SK-N-SH (cell line): ENCODE data around the gene ODF2L. TPM values are rescaled to one million over a fixed set of nuclear protein-coding genes. Genes with fewer than 3 reads are reported as not detected.

Experiments
- CTCF ChIA-PET: fragments of 300-600, 350-600 bp; formaldehyde crosslinking; extraction: SDS; loops from one replicate; lab custom pipeline; 2021; lab: Yijun Ruan, JAX
- POLR2A ChIA-PET: fragments of 350-600 bp; sonication (Branson Sonifier 250); formaldehyde crosslinking; extraction: SDS; loops from one replicate; lab custom pipeline; 2020; ENCODE audit warnings: antibody characterized with exemption, inconsistent platforms; lab: Yijun Ruan, JAX
- DNase-seq: peaks from one replicate; pipeline ENCODE4 v3.0.0; 2012
- H2AFZ ChIP-seq: fragments of 200-600 bp; sonication (generic); 2 replicates; pipeline ENCODE4 v1.8.1; 2016; ENCODE audit warnings: antibody characterized with exemption, mild to moderate bottlenecking, low read depth
- H3F3A ChIP-seq: fragments of 200-600 bp; sonication (generic); replicated peaks from 2 replicates; pipeline ENCODE3; 2016; ENCODE audit warnings: antibody characterized with exemption, mild to moderate bottlenecking; ENCODE audit not compliant: insufficient read depth
- H3K27ac ChIP-seq, 2 experiments: fragments of 200-500 bp in 1 of 2; fragments of 200-600 bp in 1 of 2; sonication (Bioruptor generic) in 1 of 2; sonication (generic), shearing (Covaris generic) in 1 of 2; 2 replicates each; pipeline versions ENCODE4 v1.5.1 to v1.6.1; 2014 to 2016; ENCODE audit warnings: low read depth in 2 of 2, inconsistent platforms in 1 of 2, low read length in 1 of 2, mild to moderate bottlenecking in 1 of 2, mixed read lengths in 1 of 2
- H3K27me3 ChIP-seq: fragments of 200-600 bp; sonication (generic), shearing (Covaris generic); 2 replicates; pipeline ENCODE4 v1.6.1; 2016; ENCODE audit warnings: mixed run types; ENCODE audit not compliant: insufficient read depth
- H3K36me3 ChIP-seq, 2 experiments: fragments of 200-500 bp in 1 of 2; fragments of 200-600 bp in 1 of 2; sonication (Bioruptor generic) in 1 of 2; sonication (generic) in 1 of 2; replicated peaks in 1 of 2; 2 replicates each; pipeline versions ENCODE3 to v1.5.1; 2014 to 2016; ENCODE audit warnings: low read length in 1 of 2, mild to moderate bottlenecking in 1 of 2; ENCODE audit not compliant: insufficient read depth in 2 of 2, control insufficient read depth in 1 of 2
- H3K4me1 ChIP-seq, 2 experiments: fragments of 200-500 bp in 1 of 2; fragments of 200-600 bp in 1 of 2; sonication (Bioruptor generic) in 1 of 2; sonication (generic), shearing (Covaris generic) in 1 of 2; 2 replicates each; pipeline versions ENCODE4 v1.5.1 to v1.6.1; 2014 to 2016; ENCODE audit warnings: low read depth in 1 of 2, low read length in 1 of 2, mixed run types in 1 of 2; ENCODE audit not compliant: insufficient read depth in 2 of 2, control insufficient read depth in 1 of 2
- H3K4me2 ChIP-seq: fragments of 200-600 bp; sonication (generic), shearing (Covaris generic); 2 replicates; pipeline ENCODE4 v1.6.1; 2017; ENCODE audit warnings: mixed run types
- H3K4me3 ChIP-seq, 2 experiments: fragments of 200-500 bp in 1 of 2; fragments of 200-600 bp in 1 of 2; sonication (Bioruptor generic) in 1 of 2; sonication (generic), shearing (Covaris generic) in 1 of 2; 2 replicates each; pipeline versions ENCODE4 v1.5.1 to v1.8.1; 2014 to 2016; ENCODE audit warnings: low read depth in 2 of 2, inconsistent platforms in 1 of 2, low read length in 1 of 2, mild to moderate bottlenecking in 1 of 2, mixed read lengths in 1 of 2, moderate library complexity in 1 of 2
- H3K79me2 ChIP-seq: fragments of 200-600 bp; sonication (generic); 2 replicates; pipeline ENCODE4 v1.8.1; 2017; ENCODE audit warnings: mild to moderate bottlenecking; ENCODE audit not compliant: insufficient read depth
- H3K9ac ChIP-seq: fragments of 200-600 bp; sonication (generic); 2 replicates; pipeline ENCODE4 v1.6.1; 2017; ENCODE audit warnings: mixed run types
- H3K9me2 ChIP-seq: fragments of 200-600 bp; sonication (generic); 2 replicates; pipeline ENCODE4 v1.6.1; 2017; ENCODE audit warnings: mixed run types
- H3K9me3 ChIP-seq: fragments of 200-600 bp; sonication (generic); 2 replicates; pipeline ENCODE4 v1.6.1; 2017; ENCODE audit warnings: mixed run types, mild to moderate bottlenecking, moderate library complexity
- H4K20me1 ChIP-seq: fragments of 200-600 bp; sonication (generic); 2 replicates; pipeline ENCODE4 v1.6.1; 2017; ENCODE audit warnings: mild to moderate bottlenecking, mixed run types; ENCODE audit not compliant: insufficient read depth
- ELF1 ChIP-seq: IDR thresholded peaks from 2 replicates; pipeline ENCODE4 v1.4.0; 2012
- GABPA ChIP-seq: IDR thresholded peaks from 2 replicates; pipeline ENCODE4 v1.4.0; 2012; ENCODE audit warnings: low read depth, mild to moderate bottlenecking
- NRF1 ChIP-seq: IDR thresholded peaks from 2 replicates; pipeline ENCODE4 v1.6.1; 2012; ENCODE audit warnings: low read depth, mild to moderate bottlenecking, low read length
- PBX3 ChIP-seq: IDR thresholded peaks from 2 replicates; pipeline ENCODE4; 2012
- RCOR1 ChIP-seq: fragments of 150-350 bp; IDR thresholded peaks from 2 replicates; pipeline ENCODE4 v1.6.1; 2017; ENCODE audit warnings: antibody characterized with exemption, low read length
- REST ChIP-seq: IDR thresholded peaks from 2 replicates; pipeline ENCODE4 v1.6.1; 2012; ENCODE audit warnings: mild to moderate bottlenecking, low read depth, low read length, moderate library complexity
- USF2 ChIP-seq: fragments of 150-350 bp; IDR thresholded peaks from 2 replicates; pipeline ENCODE4 v1.6.1; 2017; ENCODE audit warnings: antibody characterized with exemption, low read length, low read depth, borderline replicate concordance
- WGBS: methylation state at CpG from one replicate; pipeline ENCODE4 v1.1.6; 2017; ENCODE audit warnings: low lambda C conversion rate; 5-methylcytosine and 5-hydroxymethylcytosine counted together
- polyA plus RNA-seq, 3 experiments: library from polyadenylated mRNA; depleted of rRNA; stranded (reverse); fragments of >200 nt; gene quantifications; 2 replicates each; pipeline ENCODE4 v1.2.3, GENCODE V29; 2012

ODF2L gene
- polyA plus RNA-seq, 1 of the 3 experiments (the other 2 are of a cell fraction), result 5.3 TPM

GRCh38 chr1:86396498-86396890 lies 371 bp upstream of the ODF2L start:
- Histone ChIP-seq H3K9ac (peak overlapping the region; percentile 82; the same call in 1 of the 2 replicates), H3K79me2 (peaks cover 43% of the 10 kb centered on the region), H3K4me2 (peak overlapping the region; percentile 84), H4K20me1 (no peaks in the 10 kb centered on the region), H3K4me1 (peaks cover 0 to 6% of the 10 kb centered on the region in 2 experiments; a peak in 1 of 4 replicates), H3K9me2 (no peaks in the 10 kb centered on the region), H3K27ac (peak overlapping the region; percentile 74 to 90)
- DNase-seq, result no peak
- TF ChIP-seq GABPA, result no peak
- no peak for TF ChIP-seq NRF1
- TF ChIP-seq REST, result no peak
- no peak for TF ChIP-seq USF2
- TF ChIP-seq PBX3, result no peak
- TF ChIP-seq ELF1, result no peak
- no peak for TF ChIP-seq RCOR1
- TF ChIP-seq, all 33 proteins: peak for 0
- peaks cover 16% of the 10 kb centered on the region for H3F3A ChIP-seq
- H3K36me3 ChIP-seq, result peaks cover 0 to 3% of the 10 kb centered on the region in 2 experiments
- peak overlapping the region; percentile 96 to 97 for H3K4me3 ChIP-seq
- ChIA-PET POLR2A (interaction anchor here (0.9 to 1.5 kb wide), 4 partner anchors 10 to 308 kb away, joined by 3 to 5 read pairs (median 4); partner anchors contain the start of genes CLCA2 and SH3GLB1), CTCF (interaction anchor here (0.8 to 1.6 kb wide), 4 partner anchors 10 to 309 kb away, joined by 3 to 7 read pairs (median 6); no protein-coding TSS in a partner anchor)
- no peaks in the 10 kb centered on the region for H3K9me3 ChIP-seq
- peak overlapping the region; percentile 99 for H2AFZ ChIP-seq
- 14% methylated on average over 9 of the region's 9 CpGs for WGBS
- H3K27me3 ChIP-seq, result no peaks in the 10 kb centered on the region

- 54% methylated on average over 2 of the region's 2 CpGs for WGBS
- Histone ChIP-seq H3K4me2 (peak overlapping the region; percentile 84), H3K4me3 (peak overlapping the region in 1 of 2 experiments; percentile 97; a peak in 2 of 4 replicates), H3K27me3 (no peaks in the 10 kb centered on the region), H3K9me2 (no peaks in the 10 kb centered on the region), H3K79me2 (peaks cover 64% of the 10 kb centered on the region), H3K9me3 (no peaks in the 10 kb centered on the region), H3F3A (peaks cover 16% of the 10 kb centered on the region), H3K4me1 (peaks cover 0 to 6% of the 10 kb centered on the region in 2 experiments; a peak in 1 of 4 replicates), H3K27ac (peak overlapping the region in 1 of 2 experiments; percentile 74; a peak in 2 of 4 replicates), H2AFZ (no peak overlapping the region), H3K9ac (no peak overlapping the region), H4K20me1 (no peaks in the 10 kb centered on the region), H3K36me3 (peaks cover 0 to 8% of the 10 kb centered on the region in 2 experiments)
- peak; percentile 31; the same call in 1 of the 2 replicates for TF ChIP-seq PBX3
- TF ChIP-seq RCOR1, result no peak
- DNase-seq, result no peak
- ChIA-PET CTCF (interaction anchor here (1.0 kb wide), 1 partner anchor 14 kb away, joined by 4 read pairs; no protein-coding TSS in a partner anchor), POLR2A (no interaction called here)
Observed at GRCh38 chr1:86394416-86394815, 1.7 kb downstream of the ODF2L start.
